ENCODE measurements around the gene SLMAP. TPM values are rescaled to one million over a fixed set of nuclear protein-coding genes. Genes with fewer than 3 reads are reported as not detected.

SLMAP gene
- total RNA-seq, 1 experiment from 2014 or later: 49.2 TPM

DNA sequence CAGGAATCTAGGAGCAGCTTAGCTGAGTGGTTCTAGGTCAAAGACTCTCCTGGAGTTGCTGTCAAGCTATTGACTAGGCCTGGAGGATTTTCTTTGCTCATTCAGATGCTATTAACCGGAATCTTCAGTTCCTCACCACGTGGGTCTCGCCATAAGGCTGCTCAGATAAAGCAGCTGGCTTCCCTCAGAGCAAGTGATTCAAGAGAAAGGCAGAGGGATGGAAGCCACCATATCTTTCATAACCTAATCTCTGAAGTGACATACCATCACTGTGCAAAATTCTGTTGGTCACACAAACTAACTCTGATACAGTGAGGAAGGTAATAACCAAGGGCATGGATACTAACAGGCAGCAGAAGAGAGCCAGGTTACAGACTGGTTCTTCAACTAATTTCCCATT is 179.4 kb downstream of the SLMAP start:
- intact Hi-C loops (cut with micrococcal nuclease; ENCODE audit: unreplicated experiment): no loop called here
- no peak overlapping the region for H3K27ac ChIP-seq (ENCODE audit: low read length)
- no peaks in the 10 kb centered on the region for H3K4me1 ChIP-seq (ENCODE audit: control insufficient read depth, insufficient read depth, low read length)
- ChIA-PET CTCF (no interaction called here), POLR2A (no interaction called here)
- no peaks in the 10 kb centered on the region for H3K36me3 ChIP-seq (ENCODE audit: control insufficient read depth, insufficient read depth, low read length)
- H3K27me3 ChIP-seq (ENCODE audit: control insufficient read depth, insufficient read depth, low read length): no peaks in the 10 kb centered on the region
- ATAC-seq (no peak), DNase-seq (ENCODE audit: low read depth, low spot score) (no peak)
- no peaks in the 10 kb centered on the region for H3K9me3 ChIP-seq (ENCODE audit: control insufficient read depth, insufficient read depth, low read depth, low read length)
- no TSS peak for BruUV-seq (replicated peaks)
- TF ChIP-seq, protein P1, sequence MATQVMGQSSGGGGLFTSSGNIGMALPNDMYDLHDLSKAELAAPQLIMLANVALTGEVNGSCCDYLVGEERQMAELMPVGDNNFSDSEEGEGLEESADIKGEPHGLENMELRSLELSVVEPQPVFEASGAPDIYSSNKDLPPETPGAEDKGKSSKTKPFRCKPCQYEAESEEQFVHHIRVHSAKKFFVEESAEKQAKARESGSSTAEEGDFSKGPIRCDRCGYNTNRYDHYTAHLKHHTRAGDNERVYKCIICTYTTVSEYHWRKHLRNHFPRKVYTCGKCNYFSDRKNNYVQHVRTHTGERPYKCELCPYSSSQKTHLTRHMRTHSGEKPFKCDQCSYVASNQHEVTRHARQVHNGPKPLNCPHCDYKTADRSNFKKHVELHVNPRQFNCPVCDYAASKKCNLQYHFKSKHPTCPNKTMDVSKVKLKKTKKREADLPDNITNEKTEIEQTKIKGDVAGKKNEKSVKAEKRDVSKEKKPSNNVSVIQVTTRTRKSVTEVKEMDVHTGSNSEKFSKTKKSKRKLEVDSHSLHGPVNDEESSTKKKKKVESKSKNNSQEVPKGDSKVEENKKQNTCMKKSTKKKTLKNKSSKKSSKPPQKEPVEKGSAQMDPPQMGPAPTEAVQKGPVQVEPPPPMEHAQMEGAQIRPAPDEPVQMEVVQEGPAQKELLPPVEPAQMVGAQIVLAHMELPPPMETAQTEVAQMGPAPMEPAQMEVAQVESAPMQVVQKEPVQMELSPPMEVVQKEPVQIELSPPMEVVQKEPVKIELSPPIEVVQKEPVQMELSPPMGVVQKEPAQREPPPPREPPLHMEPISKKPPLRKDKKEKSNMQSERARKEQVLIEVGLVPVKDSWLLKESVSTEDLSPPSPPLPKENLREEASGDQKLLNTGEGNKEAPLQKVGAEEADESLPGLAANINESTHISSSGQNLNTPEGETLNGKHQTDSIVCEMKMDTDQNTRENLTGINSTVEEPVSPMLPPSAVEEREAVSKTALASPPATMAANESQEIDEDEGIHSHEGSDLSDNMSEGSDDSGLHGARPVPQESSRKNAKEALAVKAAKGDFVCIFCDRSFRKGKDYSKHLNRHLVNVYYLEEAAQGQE (IDR thresholded peaks at IDR 0.05; ENCODE audit: insufficient read depth in 1 of 2, low read depth in 2 of 2, low read length in 1 of 2): no peak
- TF ChIP-seq, protein P2, sequence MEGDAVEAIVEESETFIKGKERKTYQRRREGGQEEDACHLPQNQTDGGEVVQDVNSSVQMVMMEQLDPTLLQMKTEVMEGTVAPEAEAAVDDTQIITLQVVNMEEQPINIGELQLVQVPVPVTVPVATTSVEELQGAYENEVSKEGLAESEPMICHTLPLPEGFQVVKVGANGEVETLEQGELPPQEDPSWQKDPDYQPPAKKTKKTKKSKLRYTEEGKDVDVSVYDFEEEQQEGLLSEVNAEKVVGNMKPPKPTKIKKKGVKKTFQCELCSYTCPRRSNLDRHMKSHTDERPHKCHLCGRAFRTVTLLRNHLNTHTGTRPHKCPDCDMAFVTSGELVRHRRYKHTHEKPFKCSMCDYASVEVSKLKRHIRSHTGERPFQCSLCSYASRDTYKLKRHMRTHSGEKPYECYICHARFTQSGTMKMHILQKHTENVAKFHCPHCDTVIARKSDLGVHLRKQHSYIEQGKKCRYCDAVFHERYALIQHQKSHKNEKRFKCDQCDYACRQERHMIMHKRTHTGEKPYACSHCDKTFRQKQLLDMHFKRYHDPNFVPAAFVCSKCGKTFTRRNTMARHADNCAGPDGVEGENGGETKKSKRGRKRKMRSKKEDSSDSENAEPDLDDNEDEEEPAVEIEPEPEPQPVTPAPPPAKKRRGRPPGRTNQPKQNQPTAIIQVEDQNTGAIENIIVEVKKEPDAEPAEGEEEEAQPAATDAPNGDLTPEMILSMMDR (IDR thresholded peaks at IDR 0.05): no peak
- TF ChIP-seq TCF7L2 (IDR thresholded peaks at IDR 0.05; ENCODE audit: low read depth, low read length): no peak
- no peak for TF ChIP-seq SIN3A (IDR thresholded peaks at IDR 0.05; ENCODE audit: borderline replicate concordance, insufficient read depth, low read depth, low read length)
- no peak for TF ChIP-seq POLR2AphosphoS5 (IDR thresholded peaks at IDR 0.05; ENCODE audit: low read depth, low read length)
- no peak overlapping the region for H3K4me3 ChIP-seq (ENCODE audit: low read depth in 2 of 2, low read length in 2 of 2)
- in situ Hi-C loops (cut with HindIII; ENCODE audit: low pct_unique_long_range_greater_than_20kb, low sequenced_read_pairs): no loop called here

DNA sequence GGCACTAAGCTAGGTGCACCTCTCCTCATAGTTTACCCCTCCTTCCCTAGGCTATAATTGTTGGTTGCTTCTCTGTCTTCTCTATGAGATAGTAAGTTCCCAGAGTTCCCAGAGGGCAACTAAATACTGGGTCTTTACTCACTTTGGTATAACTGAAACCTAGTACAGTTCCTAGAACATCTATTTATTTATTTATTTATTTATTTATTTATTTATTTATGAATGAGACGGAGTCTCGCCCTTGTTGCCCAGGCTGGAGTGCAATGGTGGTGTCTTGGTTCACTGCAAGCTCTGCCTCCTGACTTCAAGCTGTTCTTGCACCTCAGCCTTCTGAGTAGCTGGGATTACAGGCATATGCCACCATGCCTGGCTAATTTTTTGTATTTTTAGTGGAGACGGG is 181.0 kb downstream of the SLMAP start:
- no peaks in the 10 kb centered on the region for H3K4me1 ChIP-seq (ENCODE audit: control insufficient read depth, insufficient read depth, low read length)
- no peak overlapping the region for H3K4me3 ChIP-seq (ENCODE audit: low read depth in 2 of 2, low read length in 2 of 2)
- intact Hi-C loops (cut with micrococcal nuclease; ENCODE audit: unreplicated experiment): no loop called here
- no peaks in the 10 kb centered on the region for H3K27me3 ChIP-seq (ENCODE audit: control insufficient read depth, insufficient read depth, low read length)
- in situ Hi-C loops (cut with HindIII; ENCODE audit: low pct_unique_long_range_greater_than_20kb, low sequenced_read_pairs): no loop called here
- ATAC-seq (no peak), DNase-seq (ENCODE audit: low read depth, low spot score) (no peak)
- BruUV-seq (replicated peaks): no TSS peak
- CTCF ChIA-PET: no interaction called here
- H3K27ac ChIP-seq (ENCODE audit: low read length): no peak overlapping the region
- POLR2A ChIA-PET: no interaction called here
- TF ChIP-seq TCF7L2 (IDR thresholded peaks at IDR 0.05; ENCODE audit: low read depth, low read length): no peak
- H3K36me3 ChIP-seq (ENCODE audit: control insufficient read depth, insufficient read depth, low read length): no peaks in the 10 kb centered on the region
- H3K9me3 ChIP-seq (ENCODE audit: control insufficient read depth, insufficient read depth, low read depth, low read length): no peaks in the 10 kb centered on the region

DNA sequence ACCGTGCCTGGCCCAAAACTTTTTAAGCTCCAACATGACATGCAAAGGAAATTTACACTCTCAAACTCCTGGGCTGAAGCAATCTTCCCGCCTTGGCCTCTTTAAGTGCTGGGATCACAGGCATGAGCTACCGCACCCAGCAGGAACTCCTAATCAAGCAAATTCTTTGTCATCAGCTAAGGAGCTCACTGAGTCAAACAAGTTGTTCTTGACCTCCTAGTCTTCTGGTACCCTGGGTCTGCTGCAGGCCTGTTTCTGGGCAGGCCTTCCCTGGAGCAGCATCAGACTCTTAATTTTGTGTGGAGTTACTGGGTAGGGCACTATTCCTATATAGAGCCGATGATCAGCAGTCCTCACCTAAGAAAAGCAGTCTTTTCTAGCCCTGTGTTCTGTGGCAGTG is 183.7 kb downstream of the SLMAP start:
- H3K9me3 ChIP-seq (ENCODE audit: control insufficient read depth, insufficient read depth, low read depth, low read length): no peaks in the 10 kb centered on the region
- BruUV-seq (replicated peaks): no TSS peak
- no peak overlapping the region for H3K4me3 ChIP-seq (ENCODE audit: low read depth in 2 of 2, low read length in 2 of 2)
- TF ChIP-seq TCF7L2 (IDR thresholded peaks at IDR 0.05; ENCODE audit: low read depth, low read length) (no peak), SIN3A (IDR thresholded peaks at IDR 0.05; ENCODE audit: borderline replicate concordance, insufficient read depth, low read depth, low read length) (no peak), POLR2AphosphoS5 (IDR thresholded peaks at IDR 0.05; ENCODE audit: low read depth, low read length) (no peak)
- TF ChIP-seq, protein P1 (IDR thresholded peaks at IDR 0.05; ENCODE audit: insufficient read depth in 1 of 2, low read depth in 2 of 2, low read length in 1 of 2): no peak
- TF ChIP-seq, protein P2 (IDR thresholded peaks at IDR 0.05): no peak
- DNase-seq (ENCODE audit: low read depth, low spot score): no peak
- H3K4me1 ChIP-seq (ENCODE audit: control insufficient read depth, insufficient read depth, low read length): peaks cover 18% of the 10 kb centered on the region
- in situ Hi-C loops (cut with HindIII; ENCODE audit: low pct_unique_long_range_greater_than_20kb, low sequenced_read_pairs): no loop called here
- POLR2A ChIA-PET: no interaction called here
- H3K27ac ChIP-seq (ENCODE audit: low read length): no peak overlapping the region
- intact Hi-C loops (cut with micrococcal nuclease; ENCODE audit: unreplicated experiment): no loop called here
- H3K27me3 ChIP-seq (ENCODE audit: control insufficient read depth, insufficient read depth, low read length): no peaks in the 10 kb centered on the region
- CTCF ChIA-PET: no interaction called here
- H3K36me3 ChIP-seq (ENCODE audit: control insufficient read depth, insufficient read depth, low read length): no peaks in the 10 kb centered on the region
- ATAC-seq: no peak
